ENCODE results near the gene NRIP3. TPM values are rescaled to one million over a fixed set of nuclear protein-coding genes. Genes with fewer than 3 reads are reported as not detected.

Gene NRIP3
- total RNA-seq, 1 donor from 2014 or later = 0.87 TPM

DNA sequence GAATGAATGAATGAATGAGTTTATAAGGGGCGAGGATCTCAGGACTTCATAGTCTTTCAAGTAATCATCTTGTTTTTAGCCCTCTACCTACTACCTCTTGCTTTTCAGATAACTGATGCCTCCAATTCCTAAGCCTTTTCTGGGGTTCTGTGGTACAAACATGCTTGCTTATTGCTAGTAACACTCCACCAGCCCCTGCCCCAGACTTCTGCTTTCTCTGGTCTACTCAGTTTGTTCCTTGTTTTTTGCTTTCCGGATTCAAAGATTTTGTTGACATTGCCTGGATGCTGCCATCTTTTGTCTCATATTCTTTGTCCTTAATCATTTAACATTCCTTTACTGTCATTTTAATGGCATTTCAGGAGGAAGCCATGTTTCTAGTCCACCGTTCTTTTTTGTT lies 30.7 kb downstream of the NRIP3 start:
- no peak for DNase-seq (ENCODE audit: low spot score)

DNA sequence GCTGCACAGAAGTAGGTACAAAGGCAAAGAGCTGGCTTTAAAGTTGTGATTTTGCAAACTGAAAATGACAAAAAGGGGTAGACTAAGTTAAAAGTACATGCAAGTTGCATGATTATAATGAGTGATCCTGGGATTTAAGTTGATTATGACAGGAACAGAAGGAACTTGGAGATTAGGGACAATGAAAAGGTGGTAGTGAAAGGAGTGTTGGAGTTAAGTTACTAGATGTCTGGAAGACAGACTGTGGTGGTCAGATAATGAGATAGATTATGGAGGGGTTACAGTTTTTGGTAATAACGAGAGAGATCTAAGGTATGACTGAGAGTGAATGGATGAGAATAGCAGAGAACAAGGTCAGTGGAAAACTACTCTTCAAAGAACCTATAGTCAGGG lies 31.9 kb downstream of the NRIP3 start:
- DNase-seq (ENCODE audit: low spot score) = no peak

DNA sequence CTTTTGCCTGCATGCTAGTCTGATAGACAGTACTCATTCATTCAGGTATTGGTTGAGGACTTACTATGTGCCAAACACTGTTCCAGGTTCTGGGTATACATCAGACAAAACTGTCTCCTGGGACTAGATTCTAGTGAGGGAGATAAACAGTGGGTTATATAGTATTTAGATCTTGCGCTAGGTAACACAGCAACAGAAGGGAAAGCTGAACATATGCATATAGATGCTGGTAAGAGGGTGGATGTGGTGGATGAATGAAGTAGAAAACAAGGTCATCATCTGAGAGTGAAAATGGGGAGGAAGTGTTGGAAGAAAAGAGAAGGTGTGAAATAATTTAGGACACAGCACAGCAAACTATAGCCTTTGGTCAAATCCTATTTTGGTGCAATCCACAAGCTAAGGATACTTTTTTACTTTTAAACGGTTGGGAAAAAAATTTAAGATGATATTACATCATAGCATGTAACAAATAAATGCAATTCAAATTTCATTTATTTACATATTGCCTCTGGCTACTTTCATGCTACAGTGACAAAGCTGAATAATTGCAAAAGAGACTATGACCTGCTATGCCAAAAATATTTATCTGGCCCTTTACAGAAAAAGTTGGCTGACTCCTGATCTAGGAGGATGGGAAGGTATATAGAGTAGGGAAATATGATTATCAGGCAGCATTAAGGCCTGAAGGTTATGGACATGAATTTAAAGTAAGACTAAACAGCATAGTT lies 32.4 kb downstream of the NRIP3 start:
- no peak for DNase-seq (ENCODE audit: low spot score)

DNA sequence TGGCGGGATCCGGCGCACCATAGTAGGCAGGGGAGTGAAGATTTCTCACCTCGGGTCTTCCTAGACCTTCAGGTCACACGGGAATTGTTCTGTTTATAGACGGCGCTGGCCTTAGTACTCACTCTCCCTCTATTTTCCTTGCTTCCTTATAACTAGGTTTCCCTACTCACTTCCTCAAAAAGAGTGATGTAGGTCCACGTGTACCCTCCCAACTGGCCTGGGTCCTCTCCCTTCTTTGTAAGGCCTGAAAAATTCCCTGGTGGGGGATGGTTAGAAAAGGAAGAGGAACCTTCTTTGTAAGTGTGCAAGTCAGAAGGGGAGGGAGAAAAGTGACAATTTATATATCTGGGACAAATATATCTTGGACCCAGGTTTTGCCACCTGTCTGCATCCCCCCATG lies 36.6 kb downstream of the NRIP3 start:
- DNase-seq (ENCODE audit: low spot score) = no peak

DNA sequence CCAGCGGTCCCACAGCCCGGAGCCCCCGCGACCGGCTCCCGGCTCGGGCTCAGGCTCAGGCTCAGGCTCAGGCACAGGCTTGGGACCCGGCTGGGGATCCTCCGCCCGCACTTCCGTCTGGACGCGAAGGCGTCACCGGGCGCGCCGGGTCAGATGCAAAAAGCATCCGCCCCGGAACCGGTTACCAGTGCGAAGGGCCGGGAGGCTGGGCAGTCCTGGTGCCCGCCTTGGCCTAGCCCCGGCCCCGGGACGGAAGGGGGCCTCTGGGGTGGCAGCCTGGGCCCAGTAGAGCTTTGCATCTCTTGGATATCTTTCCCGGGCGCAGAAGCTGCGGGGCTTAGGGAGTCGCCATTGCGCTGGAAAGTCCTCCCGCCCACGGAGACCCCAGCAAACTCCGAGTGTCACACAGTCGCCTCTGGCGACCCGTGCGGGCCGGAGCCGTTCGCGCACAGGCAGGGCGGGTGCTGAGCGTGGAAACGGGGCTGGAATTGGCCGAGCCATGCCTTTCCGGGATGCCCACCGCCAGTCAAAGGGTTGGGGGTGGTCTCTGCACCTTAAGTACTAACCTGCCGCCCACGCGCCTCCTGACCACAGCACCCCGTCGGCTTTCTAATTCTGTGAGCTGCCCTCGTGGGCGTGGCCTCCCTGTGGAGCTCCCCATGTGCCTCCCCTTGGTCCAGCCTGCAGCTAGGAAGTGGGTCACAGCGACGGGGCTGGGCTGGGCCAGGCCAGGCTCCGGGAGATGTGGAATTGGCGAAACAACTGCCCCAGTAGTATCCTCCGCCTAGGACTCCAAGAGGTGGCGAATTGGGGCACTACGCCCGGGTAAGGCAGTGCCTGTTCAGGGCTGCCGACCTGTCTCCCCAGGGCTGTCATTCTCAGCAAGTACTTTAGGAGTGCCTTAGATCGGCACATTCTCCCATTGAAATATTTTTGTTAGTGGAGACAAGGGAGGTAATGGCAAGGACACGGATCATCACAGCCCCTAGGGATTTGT lies 39.2 kb downstream of the NRIP3 start, which contains the start of gene TMEM9B:
TSS of gene TMEM9B (minus strand) at position 119 of the 997 bp plus-strand sequence. CDS start 129 bp downstream, outside the sequence.
- peak; percentile 97 for DNase-seq (ENCODE audit: low spot score)

DNA sequence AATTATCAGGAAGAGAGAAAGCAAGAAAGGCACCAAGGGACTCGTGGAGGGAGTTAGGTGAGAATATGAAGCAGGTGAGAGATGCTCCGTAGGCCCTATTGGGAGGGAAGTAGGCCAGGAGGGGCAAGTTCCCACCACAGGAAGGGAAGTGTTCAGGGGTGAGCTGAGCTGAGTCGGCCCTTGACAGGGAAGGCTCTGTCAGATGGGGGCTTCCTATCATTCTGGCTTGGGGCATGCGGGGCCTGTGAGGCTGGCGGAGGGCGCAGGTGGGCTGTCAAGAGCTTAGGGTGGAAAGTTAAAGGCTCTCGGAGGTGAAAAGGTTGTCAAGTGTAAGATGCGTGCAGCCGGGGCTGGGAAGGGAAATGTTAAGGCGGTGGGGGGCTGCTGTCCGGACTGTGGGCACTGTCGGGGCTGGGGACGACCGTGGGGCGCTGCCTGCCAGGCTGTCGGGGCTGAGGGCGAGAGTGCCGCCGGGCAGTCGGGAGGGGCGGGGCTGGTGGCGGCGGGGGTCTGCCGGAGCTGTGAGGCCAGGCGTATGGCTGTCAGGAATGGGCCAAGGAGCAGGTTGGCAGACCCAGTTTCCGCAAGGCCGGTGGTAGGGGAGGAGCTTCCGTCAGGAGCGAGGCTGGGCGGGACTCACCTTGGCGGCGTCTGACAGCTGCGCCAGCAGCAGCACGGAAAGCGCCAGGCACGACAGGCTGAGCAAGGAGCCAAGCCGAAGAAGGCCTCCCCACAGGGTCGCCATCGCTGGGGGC lies 40.1 kb downstream of the NRIP3 start:
- DNase-seq (ENCODE audit: low spot score) = peak; percentile 93

DNA sequence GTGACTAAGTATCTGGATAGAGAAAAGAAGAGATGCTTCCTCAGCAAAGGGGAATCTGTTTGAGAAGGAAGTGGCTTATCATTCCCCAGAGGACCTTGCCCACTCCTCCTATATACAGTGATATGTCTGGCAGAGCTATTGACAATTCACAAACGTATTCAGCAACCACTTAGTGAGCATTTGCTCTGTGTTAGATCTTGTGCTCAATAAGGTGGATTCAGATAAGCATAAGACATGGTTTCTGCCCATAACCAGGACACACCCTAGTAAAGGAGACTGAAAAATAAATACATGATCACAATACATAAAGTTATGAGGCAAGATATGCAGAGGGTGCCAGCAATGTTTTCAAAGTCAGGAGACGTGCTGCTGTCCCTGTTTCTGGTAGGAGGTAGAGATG lies 41.0 kb downstream of the NRIP3 start:
- no peak for DNase-seq (ENCODE audit: low spot score)

DNA sequence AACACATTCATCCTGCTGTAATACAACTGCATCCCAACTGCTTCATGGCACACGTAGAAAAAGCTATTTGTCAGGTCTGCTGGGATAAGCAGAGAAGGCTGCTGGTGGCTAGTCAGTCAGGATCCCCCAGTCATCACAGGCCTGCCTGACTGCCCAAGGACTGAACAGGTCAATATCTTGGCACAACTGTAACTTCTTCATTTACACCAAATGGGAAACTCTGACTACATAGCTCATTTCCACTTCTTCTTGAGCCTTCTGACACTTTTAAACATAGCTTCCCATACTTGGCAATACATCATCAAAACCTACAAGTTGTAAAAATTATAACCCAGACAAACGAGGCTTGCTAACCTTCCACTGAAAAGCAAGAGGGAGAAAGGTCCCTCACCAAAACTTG lies 42.4 kb downstream of the NRIP3 start:
- DNase-seq (ENCODE audit: low spot score) = no peak

DNA sequence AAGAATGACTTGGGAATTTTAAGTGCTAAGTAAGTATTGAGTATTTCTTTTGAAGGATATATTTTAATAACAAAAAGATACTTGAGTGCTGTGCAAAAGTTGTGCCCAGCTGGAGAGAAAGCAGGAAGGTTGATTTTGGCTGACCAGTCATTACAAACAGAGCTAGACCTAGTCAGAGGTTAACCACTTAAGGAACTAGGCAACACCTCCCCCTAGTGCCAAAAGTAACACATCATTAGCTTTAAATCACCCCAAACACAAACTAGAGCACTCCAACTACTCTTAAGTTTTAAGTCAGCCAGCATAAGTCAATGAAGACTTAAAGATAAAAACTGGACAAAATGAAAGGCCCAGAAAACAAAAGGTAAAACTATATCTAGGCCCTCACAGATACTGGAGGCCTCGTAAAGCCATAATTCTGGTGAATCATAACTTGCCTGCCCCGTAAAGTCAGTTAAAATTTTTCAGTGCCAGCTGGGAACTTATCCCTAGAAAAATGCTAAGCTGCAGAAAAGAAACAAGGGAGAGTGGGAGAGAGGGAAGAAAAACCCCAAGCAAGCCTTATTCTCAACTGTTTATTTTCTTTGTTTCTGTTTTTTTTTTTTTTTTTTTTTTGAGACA lies 44.1 kb downstream of the NRIP3 start:
- DNase-seq (ENCODE audit: low spot score) = no peak

DNA sequence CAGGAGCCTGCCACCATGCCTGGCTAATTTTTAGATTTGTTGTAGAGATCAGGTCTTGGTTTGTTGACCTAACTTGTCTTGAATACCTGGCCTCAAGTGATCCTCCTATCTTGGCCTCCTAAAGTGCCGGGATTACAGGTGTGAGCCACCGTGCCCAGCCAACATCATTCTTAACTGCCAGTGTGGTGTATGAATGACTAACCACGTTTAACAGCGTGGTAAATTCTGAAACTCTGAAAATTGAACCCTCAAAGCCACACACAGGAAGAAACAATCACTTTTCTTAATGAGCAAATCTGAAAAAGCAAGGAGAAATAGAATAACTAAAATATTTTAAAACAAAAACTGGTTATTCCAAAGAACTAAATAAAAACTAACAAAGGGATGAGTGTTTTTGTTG lies 46.9 kb downstream of the NRIP3 start:
- DNase-seq (ENCODE audit: low spot score) = no peak

DNA sequence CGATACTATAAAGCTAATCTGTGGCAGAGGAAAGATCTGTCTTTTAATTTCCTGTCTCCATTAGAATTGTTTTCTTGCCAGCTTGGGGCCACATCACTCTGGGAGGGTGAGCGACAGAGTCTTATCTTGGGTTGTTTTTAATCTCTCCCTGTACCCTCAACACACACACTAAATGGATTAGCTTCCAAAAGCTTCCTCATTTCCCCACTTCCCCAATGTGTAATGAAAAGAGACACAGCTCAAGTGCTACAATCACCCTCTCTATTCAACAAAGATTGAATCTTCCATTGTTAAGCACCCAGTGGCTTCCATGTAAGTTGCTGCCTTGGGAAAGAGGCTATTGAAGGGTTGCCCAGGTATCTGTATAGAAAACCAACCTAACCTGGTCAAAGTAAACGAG lies 54.9 kb downstream of the NRIP3 start:
- no peak for DNase-seq (ENCODE audit: low spot score)

DNA sequence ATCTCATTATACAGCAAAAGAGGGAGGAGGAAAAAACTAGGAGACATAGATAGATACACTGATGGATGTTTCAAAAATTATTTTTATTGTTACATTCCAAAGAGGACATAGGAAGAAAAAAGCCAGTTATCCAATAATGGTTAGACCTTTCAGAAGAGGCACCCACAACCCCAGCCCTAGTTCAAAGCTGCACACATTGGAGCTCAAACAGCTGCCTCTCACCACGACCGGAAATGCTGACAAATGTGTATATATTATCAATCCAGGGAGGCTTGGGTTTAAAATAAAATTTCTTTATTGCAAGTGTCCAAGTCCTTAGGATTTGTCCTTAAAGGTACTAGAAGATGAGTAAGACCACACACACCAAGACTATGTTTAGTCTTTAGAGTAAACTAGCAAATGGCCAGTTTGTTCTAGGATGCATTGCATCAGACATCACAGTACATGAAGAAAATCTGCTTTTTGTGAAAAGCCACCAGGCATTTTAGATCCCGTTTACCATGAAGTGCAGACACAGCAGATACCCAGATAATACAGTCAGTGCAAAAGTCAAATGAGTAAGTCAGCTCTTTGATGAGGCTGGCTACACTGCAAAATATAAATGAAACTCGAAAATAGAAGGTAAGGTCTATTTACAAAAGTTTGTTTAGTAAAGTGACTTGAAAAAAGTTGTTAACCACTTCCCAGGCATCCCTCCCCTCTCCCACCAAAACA lies 56.4 kb downstream of the NRIP3 start:
- no peak for DNase-seq (ENCODE audit: low spot score)

DNA sequence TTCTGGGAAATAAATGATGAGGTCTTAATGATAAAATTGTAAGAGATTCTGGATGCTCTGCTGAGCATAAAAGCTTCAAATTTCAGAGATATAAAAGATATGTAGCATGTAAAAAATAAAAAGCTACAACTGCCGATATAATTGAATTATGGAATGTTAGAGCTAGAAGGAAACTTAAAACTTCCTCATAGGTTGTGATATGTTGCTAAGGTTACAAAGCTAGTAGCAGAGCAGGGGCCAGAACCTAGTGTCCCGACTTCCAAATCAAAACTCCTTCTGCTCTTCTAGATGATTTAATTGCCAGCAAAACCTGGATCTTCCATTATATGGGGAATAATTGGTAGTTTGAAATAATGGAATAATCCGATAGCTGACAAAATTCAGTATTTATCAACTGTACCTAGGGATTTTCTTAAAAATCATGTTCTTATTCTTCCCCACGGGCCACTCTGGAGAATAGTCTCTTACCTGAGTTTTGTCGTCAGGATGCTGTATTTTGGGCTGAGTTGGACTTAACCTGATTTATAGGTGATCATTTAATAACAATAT lies 61.2 kb downstream of the NRIP3 start, which contains the start of gene ASCL3:
TSS of gene ASCL3 (minus strand) at position 499 of the 549 bp plus-strand sequence. CDS start 4,855 bp downstream, outside the sequence.
- DNase-seq (ENCODE audit: low spot score) = no peak

DNA sequence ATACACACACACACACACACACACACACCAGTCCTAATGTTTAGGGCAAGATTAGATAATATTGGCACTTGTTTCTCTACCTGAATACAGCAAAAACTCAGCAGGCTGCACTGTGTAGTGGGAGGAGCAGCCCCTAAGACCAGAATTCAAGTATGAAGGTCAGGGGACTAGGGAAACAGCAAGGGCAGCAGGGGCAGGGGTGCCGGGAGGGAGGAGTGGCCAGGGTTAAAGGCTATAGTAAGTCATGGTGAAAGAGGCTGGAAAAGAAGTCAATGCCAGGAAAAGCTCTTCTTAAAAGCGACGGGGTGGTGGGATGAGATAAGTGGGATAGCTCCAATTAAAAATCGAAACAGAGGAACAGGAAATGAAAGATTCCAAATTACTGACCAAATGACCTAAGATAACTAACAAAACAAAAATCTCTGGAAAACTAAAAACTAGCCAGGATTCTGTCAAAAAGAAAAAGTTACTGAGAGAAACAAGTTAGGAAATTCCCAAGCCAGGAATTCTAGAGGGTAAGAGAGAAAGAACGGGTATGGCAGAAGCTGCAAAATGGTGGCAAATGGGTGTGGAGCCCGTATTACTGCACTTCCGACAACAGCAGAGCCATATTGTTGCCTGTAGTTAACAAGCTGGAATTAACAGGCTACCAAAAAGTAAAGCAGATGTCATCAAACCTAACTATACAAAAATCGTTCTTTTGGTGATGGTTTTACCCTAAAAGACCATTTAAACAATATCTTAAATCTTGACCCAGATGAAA lies 62.3 kb downstream of the NRIP3 start:
- no peak for DNase-seq (ENCODE audit: low spot score)

DNA sequence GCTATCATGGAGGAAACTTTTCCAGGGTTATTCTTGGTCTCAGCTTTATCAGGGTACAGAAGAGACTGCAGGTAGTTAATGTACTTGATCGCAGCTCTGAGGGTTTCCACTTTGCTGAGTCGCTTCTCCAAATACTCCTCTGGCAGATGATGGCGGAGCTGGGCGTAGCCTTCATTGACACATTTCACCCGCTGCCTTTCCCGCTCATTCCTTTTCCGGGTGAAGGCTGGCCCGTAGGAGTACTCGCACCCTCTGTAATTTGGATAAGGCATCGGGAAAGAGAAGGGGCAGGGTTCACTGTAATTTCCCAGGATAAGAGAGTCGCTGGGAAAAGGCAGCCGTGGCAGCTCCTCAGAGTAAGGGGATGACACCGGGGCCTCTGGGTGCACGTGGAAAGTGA lies 66.1 kb downstream of the NRIP3 start:
- no peak for DNase-seq (ENCODE audit: low spot score)

DNA sequence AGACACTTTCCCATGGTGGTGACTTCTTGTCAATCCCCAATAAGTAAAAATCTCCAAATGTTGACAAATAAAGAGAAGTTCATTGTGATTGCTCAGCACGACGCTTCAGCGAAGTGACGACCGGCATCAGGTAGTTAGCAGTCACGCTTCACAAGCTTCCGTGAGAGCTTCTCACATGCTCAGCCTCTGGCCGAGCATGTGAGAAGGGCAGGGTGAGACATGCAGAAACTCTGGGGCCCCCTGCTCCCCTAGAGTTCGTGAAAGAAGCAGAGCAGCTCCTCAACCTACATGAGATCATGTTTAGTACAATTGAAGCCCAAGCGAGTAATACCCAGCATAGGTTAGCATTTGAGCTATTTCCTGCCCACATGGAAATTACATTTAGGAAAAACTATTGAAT lies 66.6 kb downstream of the NRIP3 start:
- DNase-seq (ENCODE audit: low spot score) = peak; percentile 51

DNA sequence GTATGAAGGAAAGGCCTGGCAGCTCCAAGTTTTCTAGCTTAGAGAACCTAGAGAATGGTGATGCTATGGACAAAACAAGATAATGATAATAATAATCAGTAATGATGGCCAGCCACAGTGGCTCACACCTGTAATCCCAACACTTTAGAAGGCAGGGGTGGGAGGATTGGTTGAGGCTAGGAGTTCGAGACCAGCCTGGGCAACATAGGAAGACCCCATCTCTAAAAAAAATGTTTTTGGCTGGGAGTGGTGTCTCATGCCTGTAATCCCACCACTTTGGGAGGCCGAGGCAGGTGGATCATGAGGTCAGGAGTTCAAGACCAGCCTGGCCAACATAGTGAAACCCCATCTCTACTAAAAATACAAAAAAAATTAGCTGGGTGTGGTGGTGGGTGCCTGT lies 68.0 kb downstream of the NRIP3 start:
- peak; percentile 16 for DNase-seq (ENCODE audit: low spot score)

DNA sequence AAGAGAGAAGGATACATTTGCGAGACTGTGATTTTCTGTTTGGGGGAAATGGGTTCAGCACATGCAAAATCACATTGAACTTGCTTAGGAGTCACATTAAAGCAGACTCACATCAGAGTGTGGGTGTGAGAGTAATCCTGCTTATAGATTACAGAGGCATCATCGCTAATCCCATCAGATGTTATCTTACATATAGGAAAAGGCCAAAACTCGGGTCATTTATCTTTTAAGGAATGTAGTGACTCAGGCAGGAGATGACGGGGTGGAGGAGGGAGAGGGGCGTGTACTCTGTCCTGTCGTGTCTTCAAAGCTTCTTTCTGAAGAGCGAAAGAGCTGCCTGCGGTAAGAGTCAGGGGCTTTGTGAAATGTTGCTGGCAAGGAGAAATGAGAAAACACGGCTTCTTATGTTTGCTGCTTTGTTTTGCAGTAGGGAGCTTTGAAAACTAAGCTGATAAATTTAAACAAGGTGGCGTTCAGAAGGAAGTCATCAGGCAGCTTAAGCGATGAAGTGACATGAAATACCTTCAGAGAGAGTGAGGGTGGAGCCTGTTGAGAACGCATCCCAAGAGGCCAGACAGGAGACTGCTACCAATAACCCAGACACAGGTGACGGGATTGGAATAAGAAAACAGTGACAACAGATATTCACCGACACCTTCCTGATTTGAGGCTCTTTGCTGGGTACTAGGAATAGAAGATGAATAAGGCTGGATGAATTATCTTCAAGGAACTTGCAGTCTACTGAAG lies 68.9 kb downstream of the NRIP3 start:
- DNase-seq (ENCODE audit: low spot score) = no peak

All from mesenteric fat pad (tissue), 1 donor.